Duodenal mucosa (tissue), 2 donors: ENCODE measurements around the gene PAM.

Source experiments
- H3K27ac ChIP-seq: one replicate; pipeline ENCODE4 v1.7.0; 2013; ENCODE audit warnings: low read depth, low read length
- H3K27me3 ChIP-seq, 2 donors: one replicate each; pipeline ENCODE4 v1.7.0; 2013; ENCODE audit warnings: low read length in 2 of 2, control low read depth in 1 of 2; ENCODE audit not compliant: insufficient read depth in 2 of 2, control insufficient read depth in 1 of 2
- H3K36me3 ChIP-seq, 2 donors: one replicate each; pipeline ENCODE4 v1.7.0; 2013; ENCODE audit warnings: low read length in 2 of 2, control low read depth in 1 of 2; ENCODE audit not compliant: insufficient read depth in 2 of 2, control insufficient read depth in 1 of 2
- H3K4me1 ChIP-seq, 2 donors: one replicate each; pipeline ENCODE4 v1.7.0; 2013; ENCODE audit warnings: low read length in 2 of 2, control low read depth in 1 of 2; ENCODE audit not compliant: insufficient read depth in 2 of 2, control insufficient read depth in 1 of 2
- H3K4me3 ChIP-seq, 2 donors: one replicate each; pipeline ENCODE4 v1.7.0; 2013; ENCODE audit warnings: low read length in 2 of 2, low read depth in 1 of 2
- H3K9ac ChIP-seq, 2 donors: one replicate each; pipeline ENCODE4 v1.7.0; 2013; ENCODE audit warnings: low read length in 2 of 2, low read depth in 1 of 2
- H3K9me3 ChIP-seq, 2 donors: one replicate each; pipeline ENCODE4 v1.7.0; 2013; ENCODE audit warnings: low read length in 2 of 2, control low read depth in 1 of 2; ENCODE audit not compliant: control insufficient read depth in 1 of 2

PAM gene

DNA sequence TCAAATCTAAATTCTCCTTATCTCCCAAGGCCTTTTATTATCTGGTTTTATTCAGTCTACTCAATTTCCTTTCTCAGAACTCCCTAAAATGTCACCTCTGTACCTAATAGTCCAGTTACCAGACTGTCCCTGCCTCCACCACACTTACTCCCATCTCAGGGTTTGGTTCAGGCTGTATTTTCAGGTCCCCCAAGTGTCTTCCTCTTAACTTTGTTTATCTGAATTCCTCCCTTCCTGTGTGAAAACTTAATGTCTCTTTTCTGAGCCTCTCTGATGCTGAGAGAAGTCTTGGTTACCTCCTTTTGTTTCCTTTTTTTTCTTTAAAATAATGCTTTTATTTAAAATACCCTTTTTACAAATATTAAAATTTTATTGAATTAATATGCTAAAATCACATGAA, 133.4 kb downstream of the PAM start:
- Histone ChIP-seq H3K4me1 (no peaks in the 10 kb centered on the region), H3K36me3 (no peaks in the 10 kb centered on the region), H3K27me3 (no peaks in the 10 kb centered on the region), H3K27ac (no peak overlapping the region), H3K9ac (no peak overlapping the region), H3K4me3 (no peak overlapping the region), H3K9me3 (no peaks in the 10 kb centered on the region)

DNA sequence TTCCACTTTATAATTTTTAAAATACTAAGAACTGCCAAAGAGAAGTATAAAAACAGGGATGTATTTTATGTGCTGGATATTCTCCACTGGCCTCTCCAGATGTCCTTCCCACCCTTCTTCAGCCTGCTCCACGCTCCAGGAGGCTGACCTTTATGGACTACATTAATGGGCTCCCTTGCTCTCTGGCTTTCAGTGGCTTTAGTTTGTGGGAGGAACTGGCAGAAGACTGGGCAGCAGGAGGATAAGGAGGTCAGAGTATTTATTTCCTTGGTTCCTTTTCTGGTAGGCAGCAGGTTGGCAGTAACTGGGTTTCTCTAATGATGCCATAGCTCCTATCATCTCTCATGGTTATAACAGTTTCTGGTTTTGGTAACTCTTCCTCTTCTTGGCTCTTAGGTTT, 133.9 kb downstream of the PAM start:
- no peak overlapping the region for H3K27ac ChIP-seq
- no peak overlapping the region for H3K9ac ChIP-seq
- H3K36me3 ChIP-seq = no peaks in the 10 kb centered on the region
- no peaks in the 10 kb centered on the region for H3K9me3 ChIP-seq
- H3K27me3 ChIP-seq = no peaks in the 10 kb centered on the region
- H3K4me1 ChIP-seq = no peaks in the 10 kb centered on the region
- H3K4me3 ChIP-seq = no peak overlapping the region

DNA sequence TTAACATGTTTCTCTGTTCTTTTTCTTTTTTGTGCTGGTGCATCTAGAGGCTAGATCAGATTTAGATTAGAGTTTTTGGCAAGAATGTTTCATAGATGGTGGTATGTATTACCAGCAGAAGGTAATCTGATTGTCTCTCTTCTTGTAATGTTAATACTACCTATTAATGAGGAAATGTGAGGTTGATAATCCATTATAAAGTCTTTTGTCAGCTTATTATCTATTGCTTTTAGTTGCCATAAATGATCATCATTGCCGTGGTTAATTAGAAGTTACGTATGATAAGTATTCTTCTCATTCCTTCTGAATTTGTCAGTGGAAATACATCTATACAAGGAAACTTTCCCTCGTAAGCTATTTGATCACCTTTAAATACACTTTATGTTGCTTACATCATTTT, 135.0 kb downstream of the PAM start:
- Histone ChIP-seq H3K4me3 (no peak overlapping the region), H3K4me1 (no peaks in the 10 kb centered on the region), H3K9ac (no peak overlapping the region), H3K36me3 (no peaks in the 10 kb centered on the region), H3K27me3 (no peaks in the 10 kb centered on the region), H3K9me3 (no peaks in the 10 kb centered on the region), H3K27ac (no peak overlapping the region)

DNA sequence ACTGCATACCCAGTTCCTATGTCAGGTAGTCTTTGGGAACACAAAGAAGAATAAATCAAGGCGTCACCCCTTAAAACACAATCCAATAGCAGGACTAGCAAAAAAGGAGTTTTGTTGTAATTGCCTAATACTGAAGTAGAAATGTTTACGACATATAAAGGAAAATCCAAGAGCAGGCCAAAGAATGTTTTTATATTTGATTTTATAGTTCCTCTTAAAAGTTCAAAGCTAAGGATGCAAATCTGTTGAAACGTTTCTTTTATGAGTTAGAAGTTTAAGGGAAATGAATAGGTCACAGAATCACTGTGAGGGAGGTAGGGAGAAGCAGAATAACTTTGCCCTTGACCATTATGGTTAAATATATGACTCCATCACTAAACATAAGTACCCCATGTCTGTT, 136.1 kb downstream of the PAM start:
- no peaks in the 10 kb centered on the region for H3K27me3 ChIP-seq
- H3K36me3 ChIP-seq = no peaks in the 10 kb centered on the region
- H3K4me1 ChIP-seq = no peaks in the 10 kb centered on the region

DNA sequence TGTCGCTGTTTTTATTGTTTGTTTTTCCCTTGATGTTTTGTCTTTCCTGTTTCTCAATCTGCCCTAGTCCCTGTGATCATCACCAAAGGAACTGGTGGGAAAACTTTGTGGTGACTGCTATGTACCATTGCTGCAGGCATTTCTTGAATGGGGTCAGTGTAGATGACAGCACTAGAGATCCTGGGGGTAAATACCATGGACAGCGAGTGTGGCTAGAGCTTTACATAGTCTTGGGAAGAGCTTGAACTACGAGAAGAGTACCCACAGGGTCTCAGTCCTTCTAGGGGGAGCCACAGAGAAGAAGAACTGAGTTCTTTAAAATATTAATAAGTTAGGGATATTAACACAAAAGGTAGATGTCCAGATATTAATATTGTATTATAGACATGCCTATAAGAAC, 138.8 kb downstream of the PAM start:
- H3K4me3 ChIP-seq = no peak overlapping the region
- H3K36me3 ChIP-seq = no peaks in the 10 kb centered on the region
- no peaks in the 10 kb centered on the region for H3K9me3 ChIP-seq
- no peak overlapping the region for H3K27ac ChIP-seq
- no peaks in the 10 kb centered on the region for H3K4me1 ChIP-seq
- no peaks in the 10 kb centered on the region for H3K27me3 ChIP-seq
- H3K9ac ChIP-seq = no peak overlapping the region

More for the DNA sequence above, 136.1 kb downstream of the PAM start:
- no peak overlapping the region for H3K9ac ChIP-seq
- H3K4me3 ChIP-seq = no peak overlapping the region
- no peak overlapping the region for H3K27ac ChIP-seq
- H3K9me3 ChIP-seq = no peaks in the 10 kb centered on the region

DNA sequence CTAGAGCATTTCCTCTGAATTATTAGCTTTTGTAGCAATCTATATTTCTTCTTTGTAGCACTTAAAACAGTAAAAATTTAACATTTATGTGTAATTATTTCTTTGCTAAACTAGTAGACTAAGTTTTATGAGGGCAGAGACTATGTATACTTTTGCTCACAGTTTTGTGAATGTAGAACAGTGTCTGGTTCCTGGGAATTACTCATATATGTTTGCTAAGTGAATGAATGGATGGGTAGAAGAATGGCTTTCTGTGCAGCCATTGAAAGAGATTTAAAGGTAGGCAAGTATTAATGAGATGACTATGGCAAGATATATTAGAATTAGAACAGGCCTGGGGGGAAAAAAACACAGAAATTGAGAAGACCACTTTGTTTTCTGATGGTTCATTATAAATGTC, 140.1 kb downstream of the PAM start:
- H3K4me3 ChIP-seq = no peak overlapping the region
- H3K27me3 ChIP-seq = no peaks in the 10 kb centered on the region
- H3K36me3 ChIP-seq = no peaks in the 10 kb centered on the region
- no peaks in the 10 kb centered on the region for H3K9me3 ChIP-seq
- no peaks in the 10 kb centered on the region for H3K4me1 ChIP-seq
- no peak overlapping the region for H3K27ac ChIP-seq
- no peak overlapping the region for H3K9ac ChIP-seq

DNA sequence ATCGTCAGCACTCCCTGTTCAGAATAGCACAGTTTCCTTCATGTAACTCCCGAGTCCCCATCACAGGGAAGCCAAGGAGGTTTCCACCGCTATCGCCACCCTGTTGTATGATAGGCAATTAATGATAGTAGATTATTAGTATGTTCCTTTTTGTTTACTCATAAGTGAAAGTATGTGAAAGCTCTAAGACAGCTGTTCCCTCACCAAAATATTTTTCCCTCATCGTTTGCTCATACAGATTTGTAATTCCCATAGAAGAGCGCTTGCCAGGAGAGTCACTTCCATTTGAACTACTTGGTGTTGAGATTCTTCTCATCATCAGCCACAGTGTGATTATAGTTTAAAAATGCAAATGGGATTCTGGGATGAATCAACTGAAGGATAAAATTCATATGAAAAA, 140.9 kb downstream of the PAM start:
- Histone ChIP-seq H3K27ac (no peak overlapping the region), H3K9me3 (no peaks in the 10 kb centered on the region), H3K36me3 (no peaks in the 10 kb centered on the region), H3K4me3 (no peak overlapping the region), H3K9ac (no peak overlapping the region), H3K27me3 (no peaks in the 10 kb centered on the region), H3K4me1 (no peaks in the 10 kb centered on the region)

DNA sequence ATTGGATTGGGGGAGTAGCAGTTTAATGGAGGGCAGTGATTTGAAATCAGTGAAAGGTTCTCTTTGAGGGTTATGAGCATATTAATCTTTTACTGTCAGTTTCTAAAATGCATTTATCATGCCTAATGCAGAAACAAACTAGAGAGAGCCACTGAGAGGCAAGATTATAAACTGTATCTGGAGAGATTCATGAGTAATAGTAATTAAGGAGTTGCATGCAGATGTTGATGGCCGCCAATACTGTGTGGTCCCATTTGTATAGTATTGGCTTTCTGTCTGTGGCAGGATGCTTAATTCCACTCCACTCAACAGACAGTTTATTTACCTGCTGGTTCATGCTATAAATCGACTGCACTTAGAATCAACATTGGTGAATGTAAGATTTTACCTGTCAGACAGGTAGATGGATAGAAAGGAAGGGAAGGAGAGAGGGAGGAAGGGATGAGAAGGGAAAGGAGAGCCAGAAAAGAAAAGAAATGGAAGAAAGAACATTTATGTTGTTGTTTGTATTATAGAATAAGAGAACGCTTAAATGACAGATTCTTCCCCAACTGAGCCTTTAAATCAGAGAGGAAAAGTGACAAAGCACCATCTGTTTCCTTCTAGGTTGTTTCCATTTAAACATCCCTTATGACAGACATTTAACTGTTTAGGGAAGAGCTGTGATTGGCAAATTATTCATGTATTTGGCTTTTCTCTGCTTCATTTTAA, 146.5 kb downstream of the PAM start:
- H3K27me3 ChIP-seq = no peaks in the 10 kb centered on the region
- H3K4me3 ChIP-seq = no peak overlapping the region
- H3K9me3 ChIP-seq = no peaks in the 10 kb centered on the region

DNA sequence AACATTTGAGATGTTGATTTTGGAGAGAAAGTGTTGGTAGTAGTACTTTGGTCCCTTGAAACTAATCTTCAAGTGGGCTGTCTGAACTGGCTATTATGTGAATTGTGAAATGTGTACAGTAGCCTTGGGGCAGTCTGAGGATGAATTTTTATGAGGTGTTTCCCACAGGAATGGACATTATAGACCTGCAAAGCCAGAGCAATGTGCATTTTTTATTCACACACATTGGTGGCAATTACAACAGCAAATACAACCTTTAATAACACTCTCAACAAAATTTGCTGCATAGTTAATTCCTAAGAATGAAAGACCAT, 147.0 kb downstream of the PAM start:
- H3K27me3 ChIP-seq = no peaks in the 10 kb centered on the region
- no peaks in the 10 kb centered on the region for H3K9me3 ChIP-seq
- H3K27ac ChIP-seq = no peak overlapping the region
- no peak overlapping the region for H3K4me3 ChIP-seq
- H3K36me3 ChIP-seq = no peaks in the 10 kb centered on the region
- no peaks in the 10 kb centered on the region for H3K4me1 ChIP-seq
- H3K9ac ChIP-seq = no peak overlapping the region

More for the DNA sequence above, 146.5 kb downstream of the PAM start:
- H3K27ac ChIP-seq = no peak overlapping the region
- H3K9ac ChIP-seq = no peak overlapping the region
- no peaks in the 10 kb centered on the region for H3K36me3 ChIP-seq
- H3K4me1 ChIP-seq = no peaks in the 10 kb centered on the region

DNA sequence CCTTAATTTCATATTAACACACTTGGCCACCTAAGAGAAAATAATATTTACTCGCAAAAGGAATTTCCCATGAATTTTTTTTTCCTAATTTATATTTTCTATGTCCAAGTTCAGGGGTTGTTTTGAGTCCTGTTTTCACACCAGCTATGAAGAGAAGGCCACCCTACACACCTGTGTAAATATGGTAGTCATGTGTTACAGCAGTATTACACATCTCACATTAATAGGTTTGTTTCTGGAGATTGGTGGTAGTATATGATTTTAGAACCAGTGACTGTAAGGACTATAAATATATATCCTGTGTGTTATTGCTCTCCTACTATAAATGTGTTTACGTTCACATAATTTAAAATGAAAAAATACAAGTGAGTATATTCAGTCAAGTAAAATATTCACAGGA, 147.5 kb downstream of the PAM start:
- Histone ChIP-seq H3K36me3 (no peaks in the 10 kb centered on the region), H3K9ac (no peak overlapping the region), H3K27ac (no peak overlapping the region), H3K9me3 (no peaks in the 10 kb centered on the region), H3K4me3 (no peak overlapping the region), H3K27me3 (no peaks in the 10 kb centered on the region), H3K4me1 (no peaks in the 10 kb centered on the region)
